ENCODE measurements around the gene EPB41L5.

DNA sequence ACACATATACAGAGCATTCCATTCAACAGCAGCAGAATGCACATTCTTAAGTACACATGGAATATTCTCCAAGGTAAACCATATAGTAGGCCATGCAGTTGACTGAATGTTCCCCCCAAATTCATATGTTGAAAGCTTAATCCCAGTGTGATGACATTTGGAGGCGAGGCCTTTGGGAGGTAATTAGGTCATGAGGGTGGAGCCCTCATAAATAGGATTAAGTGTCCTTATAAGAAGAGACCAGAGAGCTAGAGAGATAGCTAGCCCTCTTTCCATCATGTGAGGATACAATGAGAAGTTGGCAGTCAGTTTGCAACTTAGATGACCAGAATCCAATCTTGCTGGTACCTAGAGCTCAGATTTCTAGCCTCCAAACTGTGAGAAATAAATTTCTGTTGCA lies 182.7 kb downstream of the EPB41L5 start:
- TF ChIP-seq, protein P1, sequence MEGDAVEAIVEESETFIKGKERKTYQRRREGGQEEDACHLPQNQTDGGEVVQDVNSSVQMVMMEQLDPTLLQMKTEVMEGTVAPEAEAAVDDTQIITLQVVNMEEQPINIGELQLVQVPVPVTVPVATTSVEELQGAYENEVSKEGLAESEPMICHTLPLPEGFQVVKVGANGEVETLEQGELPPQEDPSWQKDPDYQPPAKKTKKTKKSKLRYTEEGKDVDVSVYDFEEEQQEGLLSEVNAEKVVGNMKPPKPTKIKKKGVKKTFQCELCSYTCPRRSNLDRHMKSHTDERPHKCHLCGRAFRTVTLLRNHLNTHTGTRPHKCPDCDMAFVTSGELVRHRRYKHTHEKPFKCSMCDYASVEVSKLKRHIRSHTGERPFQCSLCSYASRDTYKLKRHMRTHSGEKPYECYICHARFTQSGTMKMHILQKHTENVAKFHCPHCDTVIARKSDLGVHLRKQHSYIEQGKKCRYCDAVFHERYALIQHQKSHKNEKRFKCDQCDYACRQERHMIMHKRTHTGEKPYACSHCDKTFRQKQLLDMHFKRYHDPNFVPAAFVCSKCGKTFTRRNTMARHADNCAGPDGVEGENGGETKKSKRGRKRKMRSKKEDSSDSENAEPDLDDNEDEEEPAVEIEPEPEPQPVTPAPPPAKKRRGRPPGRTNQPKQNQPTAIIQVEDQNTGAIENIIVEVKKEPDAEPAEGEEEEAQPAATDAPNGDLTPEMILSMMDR (IDR thresholded peaks at IDR 0.05; ENCODE audit: low read depth, low read length, missing input control): no peak
- TF ChIP-seq SP1 (IDR thresholded peaks at IDR 0.05): no peak
- TF ChIP-seq, protein P2, sequence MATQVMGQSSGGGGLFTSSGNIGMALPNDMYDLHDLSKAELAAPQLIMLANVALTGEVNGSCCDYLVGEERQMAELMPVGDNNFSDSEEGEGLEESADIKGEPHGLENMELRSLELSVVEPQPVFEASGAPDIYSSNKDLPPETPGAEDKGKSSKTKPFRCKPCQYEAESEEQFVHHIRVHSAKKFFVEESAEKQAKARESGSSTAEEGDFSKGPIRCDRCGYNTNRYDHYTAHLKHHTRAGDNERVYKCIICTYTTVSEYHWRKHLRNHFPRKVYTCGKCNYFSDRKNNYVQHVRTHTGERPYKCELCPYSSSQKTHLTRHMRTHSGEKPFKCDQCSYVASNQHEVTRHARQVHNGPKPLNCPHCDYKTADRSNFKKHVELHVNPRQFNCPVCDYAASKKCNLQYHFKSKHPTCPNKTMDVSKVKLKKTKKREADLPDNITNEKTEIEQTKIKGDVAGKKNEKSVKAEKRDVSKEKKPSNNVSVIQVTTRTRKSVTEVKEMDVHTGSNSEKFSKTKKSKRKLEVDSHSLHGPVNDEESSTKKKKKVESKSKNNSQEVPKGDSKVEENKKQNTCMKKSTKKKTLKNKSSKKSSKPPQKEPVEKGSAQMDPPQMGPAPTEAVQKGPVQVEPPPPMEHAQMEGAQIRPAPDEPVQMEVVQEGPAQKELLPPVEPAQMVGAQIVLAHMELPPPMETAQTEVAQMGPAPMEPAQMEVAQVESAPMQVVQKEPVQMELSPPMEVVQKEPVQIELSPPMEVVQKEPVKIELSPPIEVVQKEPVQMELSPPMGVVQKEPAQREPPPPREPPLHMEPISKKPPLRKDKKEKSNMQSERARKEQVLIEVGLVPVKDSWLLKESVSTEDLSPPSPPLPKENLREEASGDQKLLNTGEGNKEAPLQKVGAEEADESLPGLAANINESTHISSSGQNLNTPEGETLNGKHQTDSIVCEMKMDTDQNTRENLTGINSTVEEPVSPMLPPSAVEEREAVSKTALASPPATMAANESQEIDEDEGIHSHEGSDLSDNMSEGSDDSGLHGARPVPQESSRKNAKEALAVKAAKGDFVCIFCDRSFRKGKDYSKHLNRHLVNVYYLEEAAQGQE (IDR thresholded peaks at IDR 0.05): no peak
- no peak for TF ChIP-seq TAF1 (conservative IDR thresholded peaks at IDR 0.05)
- no peak for TF ChIP-seq JUND (IDR thresholded peaks at IDR 0.05)
- no peak for TF ChIP-seq NR2F2 (IDR thresholded peaks at IDR 0.05)
- TF ChIP-seq GABPA (IDR thresholded peaks at IDR 0.05 in 1 of 2, conservative IDR thresholded peaks at IDR 0.05 in 1 of 2): no peak

Data from liver (tissue), 3 donors.